HepG2 (cell line): Measurements from ENCODE around the gene PGK2. TPM values are rescaled to one million over a fixed set of nuclear protein-coding genes. Genes with fewer than 3 reads are reported as not detected.

Source experiments
- CENPBD1 ChIP-seq: sonication (generic); formaldehyde crosslinking; IDR thresholded peaks from 2 replicates; pipeline ENCODE4 v1.8.0; 2022; ENCODE audit warnings: missing genetic modification reagents, low read depth, mild to moderate bottlenecking, borderline replicate concordance
- FOXA3 ChIP-seq: IDR thresholded peaks from 2 replicates; pipeline ENCODE4 v1.6.1; 2016; ENCODE audit warnings: missing genetic modification reagents, missing compliant biosample characterization
- HNRNPLL ChIP-seq: fragments of 200-400 bp; formaldehyde crosslinking; IDR thresholded peaks from 2 replicates; pipeline ENCODE4 v1.6.1; 2017; ENCODE audit warnings: mild to moderate bottlenecking, low read depth, low read length; ENCODE audit not compliant: poor library complexity, severe bottlenecking
- MAZ ChIP-seq, 2 experiments: sonication (generic) in 1 of 2; formaldehyde crosslinking in 1 of 2; IDR thresholded peaks; 2 replicates each; pipeline versions ENCODE4 v1.5.0 to v1.6.1; 2012 to 2020; ENCODE audit warnings: low read depth in 2 of 2, mild to moderate bottlenecking in 2 of 2, borderline replicate concordance in 1 of 2, improper control_type of control experiment in 1 of 2, low read length in 1 of 2, missing genetic modification reagents in 1 of 2, moderate library complexity in 1 of 2
- MED13 ChIP-seq: sonication (generic); formaldehyde crosslinking; IDR thresholded peaks from 2 replicates; pipeline ENCODE4 v1.5.0; 2020; ENCODE audit warnings: missing genetic modification reagents
- MEF2D ChIP-seq: sonication (generic); formaldehyde crosslinking; IDR thresholded peaks from 2 replicates; pipeline ENCODE4 v1.5.1; 2020; ENCODE audit warnings: mild to moderate bottlenecking, missing genetic modification reagents
- MTF2 ChIP-seq: sonication (generic); formaldehyde crosslinking; IDR thresholded peaks from 2 replicates; pipeline ENCODE4 v1.5.0; 2020; ENCODE audit warnings: missing genetic modification reagents, borderline replicate concordance
- NCOR1 ChIP-seq: fragments of 200-600 bp; sonication (generic); IDR thresholded peaks from 2 replicates; pipeline ENCODE4 v1.7.0; 2017; ENCODE audit warnings: antibody characterized with exemption, low read length, borderline replicate concordance
- PHF21A ChIP-seq: sonication (generic); formaldehyde crosslinking; IDR thresholded peaks from 2 replicates; pipeline ENCODE4 v1.5.0; 2020; ENCODE audit warnings: mild to moderate bottlenecking, missing genetic modification reagents
- SP5 ChIP-seq: IDR thresholded peaks from 2 replicates; pipeline ENCODE4 v1.6.1; 2016; ENCODE audit warnings: low read depth, borderline replicate concordance
- TBP ChIP-seq: sonication (generic); formaldehyde crosslinking; IDR thresholded peaks from 2 replicates; pipeline ENCODE4 v1.5.0; 2020; ENCODE audit warnings: missing genetic modification reagents
- TMF1 ChIP-seq: sonication (generic); formaldehyde crosslinking; IDR thresholded peaks from 2 replicates; pipeline ENCODE4 v1.8.1; 2022; ENCODE audit warnings: low read depth, missing genetic modification reagents
- ZC3H4 ChIP-seq: sonication (generic); formaldehyde crosslinking; IDR thresholded peaks from 2 replicates; pipeline ENCODE4 v1.4.0; 2020; ENCODE audit warnings: missing genetic modification reagents, borderline replicate concordance
- ZFY ChIP-seq: sonication (generic); formaldehyde crosslinking; IDR thresholded peaks from 2 replicates; pipeline ENCODE4 v1.4.0; 2020; ENCODE audit warnings: missing genetic modification reagents
- ZMYM3 ChIP-seq: sonication (generic); formaldehyde crosslinking; IDR thresholded peaks from 2 replicates; pipeline ENCODE4 v1.5.1; 2020; ENCODE audit warnings: mild to moderate bottlenecking, missing genetic modification reagents
- ZSCAN30 ChIP-seq: sonication (generic); formaldehyde crosslinking; IDR thresholded peaks from 2 replicates; pipeline ENCODE4 v1.5.0; 2020; ENCODE audit warnings: mild to moderate bottlenecking, missing genetic modification reagents
- polyA plus RNA-seq, 8 experiments: library from polyadenylated mRNA; depleted of rRNA in 3 of 8; stranded (reverse) in 7 of 8; unstranded in 1 of 8; fragments of >200 nt; fragmentation: Illumina TruSeq in 4 of 8; extraction: Trizol in 4 of 8; gene quantifications; 2 replicates each; pipeline versions ENCODE4 v1.2.1 to v1.2.3, GENCODE V29; 2011 to 2016; ENCODE audit warnings: low read depth in 4 of 8, missing spikeins in 1 of 8, mixed read lengths in 1 of 8; ENCODE audit not compliant: insufficient read depth in 1 of 8
- total RNA-seq, 5 experiments: library from RNA; depleted of rRNA; stranded (reverse); fragments of >200 nt; fragmentation: Illumina TruSeq; extraction: Trizol; gene quantifications; 2 replicates each; pipeline ENCODE4 v1.2.3, GENCODE V29; 2016; ENCODE audit warnings: low read depth in 1 of 5
- TF ChIP-seq, protein P1 (sequence below), 2 experiments: sonication (generic) in 1 of 2; formaldehyde crosslinking in 1 of 2; IDR thresholded peaks; 2 replicates each; pipeline versions ENCODE4 v1.4.0 to v1.6.1; 2018 to 2020; ENCODE audit warnings: missing genetic modification reagents in 2 of 2, borderline replicate concordance in 1 of 2, low read depth in 1 of 2, mild to moderate bottlenecking in 1 of 2, missing biosample characterization in 1 of 2
- TF ChIP-seq, protein P2 (sequence below): sonication (generic); formaldehyde crosslinking; IDR thresholded peaks from 2 replicates; pipeline ENCODE4 v1.8.1; 2023; ENCODE audit warnings: mild to moderate bottlenecking, inconsistent platforms, moderate library complexity, missing genetic modification reagents, borderline replicate concordance
- TF ChIP-seq, protein P3 (sequence below): sonication (generic); formaldehyde crosslinking; IDR thresholded peaks from 2 replicates; pipeline ENCODE4 v1.4.0; 2020; ENCODE audit warnings: mild to moderate bottlenecking, missing genetic modification reagents
- TF ChIP-seq, protein P4 (sequence below): sonication (generic); formaldehyde crosslinking; IDR thresholded peaks from 2 replicates; pipeline ENCODE4 v1.5.1; 2020; ENCODE audit warnings: missing genetic modification reagents, mild to moderate bottlenecking, borderline replicate concordance

PGK2 gene
- total and polyA plus RNA-seq, 2 of the 13 experiments (the other 11 are each of a cell fraction or from before 2014, with no cell fraction given), result not detected

DNA sequence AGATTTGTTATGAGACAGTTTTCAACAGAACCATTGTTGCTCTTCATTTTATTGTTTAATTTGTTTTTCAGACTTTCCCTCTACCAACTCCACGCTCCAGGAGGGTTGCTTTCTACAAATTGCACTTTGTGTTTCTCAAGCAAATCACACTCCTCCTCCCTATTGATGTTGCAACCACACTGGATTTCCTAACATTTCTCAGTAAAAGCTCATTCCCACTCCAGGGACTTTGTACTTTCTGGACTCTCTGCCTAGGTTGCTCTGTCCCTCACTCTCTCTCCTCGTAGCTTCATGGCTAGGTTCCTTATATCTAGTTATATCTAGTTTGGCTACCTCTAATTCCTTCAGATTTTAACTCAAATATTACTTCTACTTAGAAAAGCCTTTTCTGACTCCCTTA is 20.3 kb downstream of the PGK2 start (continued):
- TF ChIP-seq MAZ (IDR thresholded peaks at IDR 0.05; ENCODE audit: borderline replicate concordance, low read depth, low read length), result no peak
- peak; percentile 39; the same call in 1 of the 2 replicates for TF ChIP-seq MAZ (CRISPR knock-in tag; IDR thresholded peaks at IDR 0.05; ENCODE audit: low read depth)
- no peak for TF ChIP-seq ZC3H4 (CRISPR knock-in tag)
- no peak for TF ChIP-seq TMF1 (CRISPR knock-in tag)
- no peak; the same call in 1 of the 2 replicates for TF ChIP-seq PHF21A (CRISPR knock-in tag)
- TF ChIP-seq MTF2, result no peak
- TF ChIP-seq MEF2D (CRISPR knock-in tag), result no peak
- TF ChIP-seq FOXA3 (CRISPR knock-in tag), result peak; percentile 78
- TF ChIP-seq TBP (CRISPR knock-in tag), result no peak
- TF ChIP-seq, protein P1, sequence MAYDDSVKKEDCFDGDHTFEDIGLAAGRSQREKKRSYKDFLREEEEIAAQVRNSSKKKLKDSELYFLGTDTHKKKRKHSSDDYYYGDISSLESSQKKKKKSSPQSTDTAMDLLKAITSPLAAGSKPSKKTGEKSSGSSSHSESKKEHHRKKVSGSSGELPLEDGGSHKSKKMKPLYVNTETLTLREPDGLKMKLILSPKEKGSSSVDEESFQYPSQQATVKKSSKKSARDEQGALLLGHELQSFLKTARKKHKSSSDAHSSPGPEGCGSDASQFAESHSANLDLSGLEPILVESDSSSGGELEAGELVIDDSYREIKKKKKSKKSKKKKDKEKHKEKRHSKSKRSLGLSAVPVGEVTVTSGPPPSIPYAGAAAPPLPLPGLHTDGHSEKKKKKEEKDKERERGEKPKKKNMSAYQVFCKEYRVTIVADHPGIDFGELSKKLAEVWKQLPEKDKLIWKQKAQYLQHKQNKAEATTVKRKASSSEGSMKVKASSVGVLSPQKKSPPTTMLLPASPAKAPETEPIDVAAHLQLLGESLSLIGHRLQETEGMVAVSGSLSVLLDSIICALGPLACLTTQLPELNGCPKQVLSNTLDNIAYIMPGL (CRISPR knock-in tag; IDR thresholded peaks at IDR 0.05; ENCODE audit: borderline replicate concordance in 1 of 2, low read depth in 1 of 2), result peak in 1 of 2 experiments; percentile 45; a peak in 1 of 4 replicates
- peak; percentile 99 for TF ChIP-seq NCOR1
- TF ChIP-seq SP5 (CRISPR knock-in tag), result peak; percentile 84
- TF ChIP-seq, protein P2, sequence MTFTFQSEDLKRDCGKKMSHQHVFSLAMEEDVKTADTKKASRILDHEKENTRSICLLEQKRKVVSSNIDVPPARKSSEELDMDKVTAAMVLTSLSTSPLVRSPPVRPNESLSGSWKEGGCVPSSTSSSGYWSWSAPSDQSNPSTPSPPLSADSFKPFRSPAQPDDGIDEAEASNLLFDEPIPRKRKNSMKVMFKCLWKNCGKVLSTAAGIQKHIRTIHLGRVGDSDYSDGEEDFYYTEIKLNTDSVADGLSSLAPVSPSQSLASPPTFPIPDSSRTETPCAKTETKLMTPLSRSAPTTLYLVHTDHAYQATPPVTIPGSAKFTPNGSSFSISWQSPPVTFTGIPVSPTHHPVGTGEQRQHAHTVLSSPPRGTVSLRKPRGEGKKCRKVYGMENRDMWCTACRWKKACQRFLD, result no peak
- no peak for TF ChIP-seq ZSCAN30 (CRISPR knock-in tag)
- no peak for TF ChIP-seq HNRNPLL
- no peak for TF ChIP-seq MED13 (CRISPR knock-in tag)
- no peak for TF ChIP-seq ZMYM3 (CRISPR knock-in tag)
- TF ChIP-seq CENPBD1 (CRISPR knock-in tag), result no peak
- TF ChIP-seq, protein P3, sequence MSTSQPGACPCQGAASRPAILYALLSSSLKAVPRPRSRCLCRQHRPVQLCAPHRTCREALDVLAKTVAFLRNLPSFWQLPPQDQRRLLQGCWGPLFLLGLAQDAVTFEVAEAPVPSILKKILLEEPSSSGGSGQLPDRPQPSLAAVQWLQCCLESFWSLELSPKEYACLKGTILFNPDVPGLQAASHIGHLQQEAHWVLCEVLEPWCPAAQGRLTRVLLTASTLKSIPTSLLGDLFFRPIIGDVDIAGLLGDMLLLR, result no peak
- TF ChIP-seq, protein P4, sequence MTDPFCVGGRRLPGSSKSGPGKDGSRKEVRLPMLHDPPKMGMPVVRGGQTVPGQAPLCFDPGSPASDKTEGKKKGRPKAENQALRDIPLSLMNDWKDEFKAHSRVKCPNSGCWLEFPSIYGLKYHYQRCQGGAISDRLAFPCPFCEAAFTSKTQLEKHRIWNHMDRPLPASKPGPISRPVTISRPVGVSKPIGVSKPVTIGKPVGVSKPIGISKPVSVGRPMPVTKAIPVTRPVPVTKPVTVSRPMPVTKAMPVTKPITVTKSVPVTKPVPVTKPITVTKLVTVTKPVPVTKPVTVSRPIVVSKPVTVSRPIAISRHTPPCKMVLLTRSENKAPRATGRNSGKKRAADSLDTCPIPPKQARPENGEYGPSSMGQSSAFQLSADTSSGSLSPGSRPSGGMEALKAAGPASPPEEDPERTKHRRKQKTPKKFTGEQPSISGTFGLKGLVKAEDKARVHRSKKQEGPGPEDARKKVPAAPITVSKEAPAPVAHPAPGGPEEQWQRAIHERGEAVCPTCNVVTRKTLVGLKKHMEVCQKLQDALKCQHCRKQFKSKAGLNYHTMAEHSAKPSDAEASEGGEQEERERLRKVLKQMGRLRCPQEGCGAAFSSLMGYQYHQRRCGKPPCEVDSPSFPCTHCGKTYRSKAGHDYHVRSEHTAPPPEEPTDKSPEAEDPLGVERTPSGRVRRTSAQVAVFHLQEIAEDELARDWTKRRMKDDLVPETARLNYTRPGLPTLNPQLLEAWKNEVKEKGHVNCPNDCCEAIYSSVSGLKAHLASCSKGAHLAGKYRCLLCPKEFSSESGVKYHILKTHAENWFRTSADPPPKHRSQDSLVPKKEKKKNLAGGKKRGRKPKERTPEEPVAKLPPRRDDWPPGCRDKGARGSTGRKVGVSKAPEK (CRISPR knock-in tag), result peak; percentile 63; the same call in 1 of the 2 replicates
- no peak for TF ChIP-seq ZFY (CRISPR knock-in tag)
